Measurements from ENCODE around the gene OTUD7B.

OTUD7B gene

GRCh38 chr1:149967041-149967440 is 43.5 kb downstream of the OTUD7B start:
- Histone ChIP-seq H3K27ac (no peak overlapping the region), H3K27me3 (no peaks in the 10 kb centered on the region), H3K9me3 (no peaks in the 10 kb centered on the region), H3K4me1 (peaks cover 0 to 21% (median 15%) of the 10 kb centered on the region in 4 donors), H3K4me3 (no peak overlapping the region), H3K36me3 (peaks cover 53 to 77% (median 73%) of the 10 kb centered on the region in 3 donors)
- TF ChIP-seq CTCF (IDR thresholded peaks at IDR 0.05) = no peak
- DNase-seq = no peak
- intact Hi-C loops (cut with DNase I; ENCODE audit: low total_unique reads) = loop anchor here (5.0 kb wide), 1 partner anchor 205 kb away; no protein-coding TSS in a partner anchor

GRCh38 chr1:149966405-149966804 is 44.1 kb downstream of the OTUD7B start:
- no peak overlapping the region for H3K27ac ChIP-seq
- no peak overlapping the region for H3K4me3 ChIP-seq
- TF ChIP-seq CTCF (IDR thresholded peaks at IDR 0.05) = no peak
- peaks cover 52 to 72% (median 69%) of the 10 kb centered on the region in 3 donors for H3K36me3 ChIP-seq
- no peaks in the 10 kb centered on the region for H3K27me3 ChIP-seq
- intact Hi-C loops (cut with DNase I; ENCODE audit: low total_unique reads) = loop anchor here (5.0 kb wide), 1 partner anchor 206 kb away; no protein-coding TSS in a partner anchor
- H3K9me3 ChIP-seq = no peaks in the 10 kb centered on the region
- DNase-seq = no peak
- peaks cover 0 to 21% (median 17%) of the 10 kb centered on the region in 4 donors for H3K4me1 ChIP-seq

- Histone ChIP-seq H3K4me3 (no peak overlapping the region), H3K36me3 (peaks cover 45 to 67% (median 66%) of the 10 kb centered on the region in 3 donors), H3K27ac (no peak overlapping the region), H3K9me3 (no peaks in the 10 kb centered on the region), H3K27me3 (no peaks in the 10 kb centered on the region), H3K4me1 (peaks cover 0 to 21% (median 17%) of the 10 kb centered on the region in 4 donors)
- DNase-seq = no peak
- intact Hi-C loops (cut with DNase I; ENCODE audit: low total_unique reads) = loop anchor here (5.0 kb wide), 1 partner anchor 207 kb away; no protein-coding TSS in a partner anchor
- TF ChIP-seq CTCF (IDR thresholded peaks at IDR 0.05) = no peak
Observed at GRCh38 chr1:149965440-149965839, 45.1 kb downstream of the OTUD7B start.

GRCh38 chr1:149963358-149963757 is 47.2 kb downstream of the OTUD7B start:
- peaks cover 45 to 67% (median 65%) of the 10 kb centered on the region in 3 donors for H3K36me3 ChIP-seq
- intact Hi-C loops (cut with DNase I; ENCODE audit: low total_unique reads) = loop anchor here (5.0 kb wide), 1 partner anchor 89 kb away; no protein-coding TSS in a partner anchor
- no peak for TF ChIP-seq CTCF (IDR thresholded peaks at IDR 0.05)

GRCh38 chr1:149962736-149963135 is 47.8 kb downstream of the OTUD7B start:
- TF ChIP-seq CTCF (IDR thresholded peaks at IDR 0.05) = no peak
- Histone ChIP-seq H3K27ac (peak overlapping the region; percentile 31 to 59), H3K4me3 (no peak overlapping the region), H3K9me3 (no peaks in the 10 kb centered on the region), H3K36me3 (peaks cover 51 to 71% (median 69%) of the 10 kb centered on the region in 3 donors), H3K4me1 (peaks cover 0 to 21% (median 17%) of the 10 kb centered on the region in 4 donors), H3K27me3 (no peaks in the 10 kb centered on the region)
- no peak for DNase-seq
- intact Hi-C loops (cut with DNase I; ENCODE audit: low total_unique reads) = loop anchor here (5.0 kb wide), 1 partner anchor 90 kb away; no protein-coding TSS in a partner anchor

More at GRCh38 chr1:149963358-149963757, 47.2 kb downstream of the OTUD7B start:
- DNase-seq = no peak
- H3K27ac ChIP-seq = peak overlapping the region; percentile 3 to 59
- H3K4me3 ChIP-seq = no peak overlapping the region
- H3K4me1 ChIP-seq = peaks cover 0 to 21% (median 17%) of the 10 kb centered on the region in 4 donors
- H3K9me3 ChIP-seq = no peaks in the 10 kb centered on the region
- no peaks in the 10 kb centered on the region for H3K27me3 ChIP-seq

Data from tibial artery (tissue), 4 donors.